K562 (cell line): ENCODE measurements around the gene SEC24B. TPM values are rescaled to one million over a fixed set of nuclear protein-coding genes. Genes with fewer than 3 reads are reported as not detected.

Experiments
- CBX1 ChIP-seq: sonication (generic); IDR thresholded peaks from 2 replicates; pipeline ENCODE4 v1.6.1; 2016; ENCODE audit warnings: antibody characterized with exemption, low read depth, mild to moderate bottlenecking
- CREM ChIP-seq: IDR thresholded peaks from 2 replicates; pipeline ENCODE4 v1.6.1; 2014; ENCODE audit warnings: antibody characterized with exemption, low read depth
- FOXK2 ChIP-seq, 2 experiments: fragments of 450-650 bp; IDR thresholded peaks in 1 of 2; conservative IDR thresholded peaks in 1 of 2; 2 replicates each; pipeline ENCODE4 v1.6.1; 2016; ENCODE audit warnings: low read depth in 2 of 2, mild to moderate bottlenecking in 1 of 2
- HNRNPL ChIP-seq: fragments of 200-400 bp; formaldehyde crosslinking; IDR thresholded peaks from 2 replicates; pipeline ENCODE4 v1.6.1; 2017; ENCODE audit warnings: low read depth, mild to moderate bottlenecking, low read length
- JUN ChIP-seq, 2 experiments: sonication (generic) in 1 of 2; formaldehyde crosslinking in 1 of 2; IDR thresholded peaks; 2 replicates each; pipeline versions ENCODE4 v1.6.1 to v1.8.0; 2012 to 2022; ENCODE audit warnings: borderline replicate concordance in 2 of 2, mild to moderate bottlenecking in 2 of 2, improper control_type of control experiment in 1 of 2, low read depth in 1 of 2, low read length in 1 of 2, missing genetic modification reagents in 1 of 2
- KHSRP ChIP-seq: fragments of 450-650 bp; IDR thresholded peaks from 2 replicates; pipeline ENCODE4 v1.6.1; 2017
- MYC ChIP-seq, 2 experiments: fragments of 250-450 bp in 1 of 2; sonication (Bioruptor Pico) in 1 of 2; IDR thresholded peaks; 2 replicates each; pipeline versions ENCODE4 v1.5.1 to v1.6.1; 2012 to 2021; ENCODE audit warnings: low read depth in 2 of 2, borderline replicate concordance in 1 of 2, improper control_type of control experiment in 1 of 2, low read length in 1 of 2, mild to moderate bottlenecking in 1 of 2, moderate library complexity in 1 of 2
- NCOA4 ChIP-seq: fragments of 450-650 bp; IDR thresholded peaks from 2 replicates; pipeline ENCODE4 v1.6.1; 2018; ENCODE audit warnings: mild to moderate bottlenecking; ENCODE audit not compliant: partially characterized antibody
- POLR2A ChIP-seq: fragments of 450-650 bp; conservative IDR thresholded peaks from 2 replicates; pipeline ENCODE4 v1.6.1; 2016
- POLR2H ChIP-seq: IDR thresholded peaks from 2 replicates; pipeline ENCODE4 v1.6.1; 2016; ENCODE audit warnings: missing genetic modification characterization, low read depth, mild to moderate bottlenecking, control low read depth, missing compliant biosample characterization, moderate library complexity
- REST ChIP-seq, 2 experiments: fragments of 450-650 bp; formaldehyde crosslinking in 1 of 2; IDR thresholded peaks; 2 replicates each; pipeline versions ENCODE4 v1.4.0 to v1.6.1; 2014 to 2020; ENCODE audit warnings: mild to moderate bottlenecking in 2 of 2, borderline replicate concordance in 1 of 2, low read depth in 1 of 2
- RFX1 ChIP-seq: fragments of 450-650 bp; IDR thresholded peaks from 2 replicates; pipeline ENCODE4 v1.6.1; 2016; ENCODE audit warnings: mild to moderate bottlenecking, moderate library complexity
- SMARCA5 ChIP-seq: fragments of 450-650 bp; IDR thresholded peaks from 2 replicates; pipeline ENCODE4 v1.6.1; 2016
- TAF1 ChIP-seq: IDR thresholded peaks from 2 replicates; pipeline ENCODE4 v1.6.1; 2011; ENCODE audit warnings: mild to moderate bottlenecking, low read length, moderate library complexity; ENCODE audit not compliant: insufficient read depth, control insufficient read depth, severe bottlenecking; ENCODE audit errors: extremely low read depth
- ZBTB26 ChIP-seq: fragments of 450-650 bp; formaldehyde crosslinking; IDR thresholded peaks from 2 replicates; pipeline ENCODE4 v1.4.0; 2022; ENCODE audit warnings: missing genetic modification characterization
- ZFP30 ChIP-seq: fragments of 250-450 bp; sonication (Bioruptor Pico); IDR thresholded peaks from 2 replicates; pipeline ENCODE4 v1.8.0; 2022; ENCODE audit warnings: moderate library complexity, mild to moderate bottlenecking, inconsistent platforms, borderline replicate concordance
- ZNF232 ChIP-seq: sonication (generic); formaldehyde crosslinking; IDR thresholded peaks from 2 replicates; pipeline ENCODE4 v1.8.0; 2022; ENCODE audit warnings: mild to moderate bottlenecking, missing genetic modification reagents
- ZNF408 ChIP-seq: fragments of 250-450 bp; sonication (Bioruptor Pico); IDR thresholded peaks from 2 replicates; pipeline ENCODE4 v1.4.0; 2020; ENCODE audit warnings: low read depth, mild to moderate bottlenecking, moderate library complexity
- ZNF717 ChIP-seq: fragments of 250-450 bp; sonication (Bioruptor Pico); IDR thresholded peaks from 2 replicates; pipeline ENCODE4 v1.5.0; 2021
- polyA plus RNA-seq, 8 experiments: library from polyadenylated mRNA; depleted of rRNA in 4 of 8; stranded (reverse) in 5 of 8; unstranded in 3 of 8; fragments of >200 nt; fragmentation: Nextera tagmentation in 2 of 8; fragmentation: Illumina TruSeq in 1 of 8; extraction: Ambion mirVana in 2 of 8; extraction: Trizol in 1 of 8; gene quantifications; 2 replicates each; pipeline versions ENCODE4 v1.2.1 to v1.2.3, GENCODE V29; 2011 to 2014; ENCODE audit warnings: inconsistent platforms in 1 of 8, missing spikeins in 1 of 8
- total RNA-seq, 7 experiments: library from RNA; depleted of rRNA in 6 of 7; stranded (reverse); fragments of >200 nt in 6 of 7; fragmentation: Illumina TruSeq in 2 of 7; extraction: Trizol in 2 of 7; gene quantifications; 2 replicates each; pipeline versions ENCODE4 v1.2.1 to v1.2.3, GENCODE V29; 2011 to 2021; ENCODE audit warnings: low replicate concordance in 1 of 7

Gene SEC24B
- total and polyA plus RNA-seq, 9 of the 15 experiments (the other 6 are each of a cell fraction or from before 2014, with no cell fraction given): 6.3 to 46.4 (median 17.1) TPM

- TF ChIP-seq REST (IDR thresholded peaks at IDR 0.05; ENCODE audit: borderline replicate concordance) (0 out of 2 replicates have a peak, but pooled peaks have one; percentile 3), REST (CRISPR knock-in tag; IDR thresholded peaks at IDR 0.05; ENCODE audit: low read depth) (0 out of 2 replicates have a peak, but pooled peaks have one; percentile 17), MYC (IDR thresholded peaks at IDR 0.05; ENCODE audit: low read depth, low read length) (no peak; the same call in 1 of the 2 replicates), MYC (CRISPR knock-in tag; IDR thresholded peaks at IDR 0.05; ENCODE audit: borderline replicate concordance, low read depth) (no peak), KHSRP (no peak), ZNF408 (CRISPR knock-in tag) (no peak), ZFP30 (no peak), FOXK2 (conservative IDR thresholded peaks at IDR 0.05 in 1 of 2, IDR thresholded peaks at IDR 0.05 in 1 of 2; ENCODE audit: low read depth in 2 of 2) (peak in 1 of 2 experiments; percentile 54; a peak in 1 of 4 replicates), CREM (peak; percentile 43), ZBTB26 (CRISPR knock-in tag) (no peak), ZNF232 (CRISPR knock-in tag) (no peak), NCOA4 (no peak), TAF1 (peak; percentile 52), JUN (IDR thresholded peaks at IDR 0.05; ENCODE audit: borderline replicate concordance, low read depth, low read length) (no peak), JUN (CRISPR knock-in tag; IDR thresholded peaks at IDR 0.05; ENCODE audit: borderline replicate concordance) (no peak), POLR2A (peak; percentile 37; the same call in 1 of the 2 replicates), ZNF717 (CRISPR knock-in tag) (no peak), HNRNPL (no peak), RFX1 (no peak), SMARCA5 (no peak), POLR2H (tag) (no peak), CBX1 (no peak)
Observed at GRCh38 chr4:109559983-109560686, 126.5 kb downstream of the SEC24B start, which contains the start of gene MCUB (continued).
